HG02884 (cell line): ENCODE results near the gene LDOC1.
"Not testable (repeated sequence)": the region's sequence is repeated elsewhere in the genome, so short reads cannot be mapped to it uniquely, and the experiment has no call there.

Experiments used
- ATAC-seq: cut with Tn5 transposase; IDR thresholded peaks from one replicate; pipeline ENCODE4 v1.9.1; 2021; ENCODE audit warnings: mild to moderate bottlenecking, moderate library complexity; ENCODE audit not compliant: unreplicated experiment

The LDOC1 gene

GRCh38 chrX:141176586-141177451, at the start of gene LDOC1:
LDOC1 (minus strand) TSS chrX:141177129; CDS start chrX:141177021, 108 bp downstream.
- ATAC-seq = no peak

GRCh38 chrX:141221611-141222010, 44.7 kb upstream of the LDOC1 start:
- no peak for ATAC-seq

GRCh38 chrX:141220342-141221008, 43.5 kb upstream of the LDOC1 start:
- no peak for ATAC-seq

DNA sequence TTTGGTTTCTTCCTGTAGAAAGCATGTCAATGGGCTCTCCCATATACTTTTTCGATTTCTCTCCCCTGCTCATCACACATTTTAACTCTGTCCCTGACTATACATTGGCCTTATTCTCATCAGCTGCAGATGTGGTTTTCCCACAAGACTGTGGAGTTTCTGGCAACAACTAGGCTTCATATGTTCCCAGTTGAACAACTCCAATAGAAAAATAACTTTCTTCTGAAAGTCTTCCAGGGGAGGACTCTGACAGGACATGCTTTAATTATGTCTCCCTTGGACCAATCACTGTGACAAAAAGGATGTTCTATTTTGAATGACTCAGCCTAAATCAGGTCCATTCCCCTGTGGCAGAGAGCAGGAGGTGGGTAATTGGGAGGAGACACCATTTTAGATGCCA, 37.3 kb upstream of the LDOC1 start:
- no peak for ATAC-seq

GRCh38 chrX:141201962-141202361, 25.0 kb upstream of the LDOC1 start:
- ATAC-seq = no peak

DNA sequence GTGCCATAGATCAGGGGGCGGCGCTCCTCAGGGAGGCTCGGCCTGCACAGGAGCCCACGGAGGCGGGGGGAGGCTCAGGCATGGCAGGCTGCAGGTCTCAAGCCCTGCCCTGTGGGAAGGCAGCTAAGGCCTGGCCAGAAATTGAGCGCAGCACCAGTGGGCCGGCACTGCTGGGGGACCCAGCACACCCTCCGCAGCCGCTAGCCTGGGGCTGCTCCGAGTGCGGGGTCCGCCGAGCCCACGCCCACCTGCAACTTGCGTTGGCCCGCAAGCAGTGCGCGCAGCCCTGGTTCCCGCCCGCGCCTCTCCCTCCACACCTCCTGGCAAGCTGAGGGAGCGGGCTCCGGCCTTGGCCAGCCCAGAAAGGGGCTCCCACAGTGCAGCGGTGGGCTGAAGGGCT, 11.6 kb upstream of the LDOC1 start:
- not testable (repeated sequence) for ATAC-seq

GRCh38 chrX:141185366-141185765, 8.4 kb upstream of the LDOC1 start:
- ATAC-seq = no peak

- no peak for ATAC-seq
Observed at GRCh38 chrX:141183000-141183399, 6.1 kb upstream of the LDOC1 start.

DNA sequence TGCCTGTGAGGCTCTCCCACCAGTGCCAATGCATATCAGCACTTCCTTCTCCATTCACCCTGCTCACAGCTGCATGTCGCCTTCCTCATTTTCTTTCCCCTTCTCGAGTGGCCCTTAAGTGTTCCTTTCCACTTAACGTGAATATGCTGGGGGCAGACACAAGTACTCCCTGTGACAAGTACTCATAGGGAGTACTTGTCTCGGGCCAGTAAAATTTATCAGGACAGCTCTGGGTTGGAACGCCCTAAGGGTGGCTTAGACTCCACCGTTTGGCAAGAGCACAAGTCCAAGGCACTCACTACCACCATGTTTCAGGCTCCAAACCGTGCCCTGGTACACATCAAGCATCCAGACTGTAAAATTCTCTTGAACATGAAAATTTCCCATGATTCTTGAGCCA, 3.9 kb upstream of the LDOC1 start:
- no peak for ATAC-seq

- ATAC-seq = no peak
Observed at GRCh38 chrX:141175786-141176185, 1.1 kb downstream of the LDOC1 start.

GRCh38 chrX:141164406-141164805, 12.5 kb downstream of the LDOC1 start:
- no peak for ATAC-seq

DNA sequence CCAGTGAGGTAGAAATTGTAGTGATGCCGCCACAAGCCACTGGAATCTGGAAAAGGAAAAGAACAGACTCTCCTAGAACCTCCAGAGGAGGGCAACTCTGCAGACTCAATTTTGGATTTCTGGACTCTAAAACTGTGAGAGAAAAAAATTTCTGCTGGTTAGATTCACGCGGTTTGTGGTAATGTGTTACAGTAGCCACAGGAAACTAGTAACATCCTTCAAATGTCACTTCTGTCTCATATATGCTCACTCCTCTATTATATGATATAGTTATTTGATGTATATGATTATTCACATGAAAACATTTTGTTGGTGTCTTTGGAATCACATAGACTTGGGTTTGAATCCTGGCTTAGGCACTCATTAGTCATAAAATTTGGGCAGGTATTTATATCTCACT, 18.8 kb downstream of the LDOC1 start:
- no peak for ATAC-seq

DNA sequence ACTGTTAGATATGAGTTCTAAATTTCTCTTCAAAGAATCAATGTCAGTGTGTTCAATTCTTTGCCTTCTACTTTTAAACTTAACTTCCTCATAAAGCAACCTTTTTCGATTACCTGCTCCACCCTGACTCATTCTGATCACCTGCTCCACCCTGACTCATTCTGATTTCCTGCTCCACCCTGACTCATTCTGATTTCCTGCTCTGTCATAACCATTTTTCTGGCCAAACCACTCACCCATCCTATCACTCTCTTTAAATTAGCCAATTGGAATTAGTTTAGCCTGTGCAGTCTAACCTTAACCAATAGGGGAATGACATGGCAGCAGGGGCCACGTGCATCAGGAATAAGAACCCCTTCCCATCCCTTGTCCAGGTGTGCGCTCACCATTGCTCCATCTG, 21.7 kb downstream of the LDOC1 start:
- not testable (repeated sequence) for ATAC-seq

- ATAC-seq = no peak
Observed at GRCh38 chrX:141142946-141143345, 34.0 kb downstream of the LDOC1 start.

- ATAC-seq = no peak
Observed at GRCh38 chrX:141133272-141133671, 43.7 kb downstream of the LDOC1 start.

DNA sequence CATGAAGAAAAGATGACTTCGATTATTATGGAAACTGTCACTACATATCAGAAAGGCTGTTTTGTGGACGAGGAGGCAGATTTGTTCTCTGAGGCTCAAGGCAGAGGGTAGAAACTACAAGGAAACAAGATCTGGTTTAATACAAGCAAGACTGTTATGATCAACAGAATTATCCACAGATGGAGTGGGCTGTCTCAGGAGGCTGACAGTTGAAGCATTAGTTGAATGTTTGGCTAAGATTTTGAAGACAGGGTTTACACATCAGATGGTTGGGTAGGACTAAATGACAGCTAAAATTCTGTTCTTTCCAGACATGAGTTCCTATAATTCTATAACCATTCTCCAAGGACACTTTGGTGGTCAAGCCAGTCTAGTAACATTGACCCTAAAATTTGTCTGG, 49.8 kb downstream of the LDOC1 start:
- ATAC-seq = no peak
